GM12878 (cell line): ENCODE results near the gene TAS2R30. TPM values are rescaled to one million over a fixed set of nuclear protein-coding genes. Genes with fewer than 3 reads are reported as not detected.

Experiments used
- ATAC-seq: fragments of 200-7000 bp; cut with Tn5 transposase; 3 replicates; pipeline ENCODE4 v1.9.1; 2020; ENCODE audit warnings: mild to moderate bottlenecking, moderate library complexity
- BruUV-seq: library from RNA; stranded (reverse); fragments of 400-500 nt; replicated peaks from 2 replicates; lab custom pipeline; 2021; lab: Mats Ljungman, UMichigan
- CTCF ChIA-PET: fragments of 300-600 bp; sonication (Branson Sonifier 250); formaldehyde crosslinking; extraction: SDS; loops from one replicate; lab custom pipeline; 2021; ENCODE audit warnings: inconsistent platforms; lab: Yijun Ruan, JAX
- POLR2A ChIA-PET: fragments of 350-600 bp; formaldehyde crosslinking; extraction: SDS; loops from one replicate; lab custom pipeline; 2021; ENCODE audit warnings: inconsistent platforms; lab: Charles Lee
- RAD21 ChIA-PET: fragments of 300-600 bp; sonication (Branson Sonifier 250); formaldehyde crosslinking; loops from one replicate; lab custom pipeline; 2023; ENCODE audit warnings: antibody characterized with exemption; ENCODE audit not compliant: unreplicated experiment; lab: Charles Lee
- SMC1A ChIA-PET: fragments of 300-600 bp; sonication (Branson Sonifier 250); formaldehyde crosslinking; loops from one replicate; lab custom pipeline; 2023; ENCODE audit not compliant: unreplicated experiment, uncharacterized antibody; lab: Charles Lee
- DNase-seq: peaks from one replicate; pipeline ENCODE4 v3.0.0-alpha.2; 2011; ENCODE audit warnings: low read depth, low spot score
- FAIRE-seq: peaks from 3 replicates; lab custom pipeline; 2011; peaks lifted over from hg19 to GRCh38; lab: Jason Lieb, UNC
- H2AFZ ChIP-seq: 2 replicates; pipeline ENCODE4 v1.6.0; 2011; ENCODE audit warnings: low read depth, low read length, control low read depth; ENCODE audit not compliant: control insufficient read depth
- H3K27ac ChIP-seq: 2 replicates; pipeline ENCODE4 v1.5.1; 2011; ENCODE audit warnings: control low read depth; ENCODE audit not compliant: control insufficient read depth, insufficient read depth
- H3K27me3 ChIP-seq, 2 experiments: replicated peaks in 1 of 2; 2 replicates each; pipeline versions ENCODE4 v1.6.0 to v1.6.1; 2011; ENCODE audit warnings: low read length in 1 of 2; ENCODE audit not compliant: control insufficient read depth in 2 of 2, insufficient read depth in 2 of 2
- H3K36me3 ChIP-seq, 2 experiments: 2 replicates each; pipeline ENCODE4 v1.5.1; 2011; ENCODE audit warnings: low read length in 1 of 2; ENCODE audit not compliant: control insufficient read depth in 2 of 2, insufficient read depth in 2 of 2
- H3K4me1 ChIP-seq: 2 replicates; pipeline ENCODE4 v1.6.1; 2011; ENCODE audit warnings: mild to moderate bottlenecking, low read length, moderate library complexity, mixed read lengths; ENCODE audit not compliant: control insufficient read depth, insufficient read depth
- H3K4me2 ChIP-seq: 2 replicates; pipeline ENCODE4 v1.6.0; 2011; ENCODE audit warnings: control low read depth; ENCODE audit not compliant: control insufficient read depth, insufficient read depth
- H3K4me3 ChIP-seq: fragments of 200-600 bp; sonication (generic); 2 replicates; pipeline ENCODE4 v1.5.1; 2016
- H3K79me2 ChIP-seq: 2 replicates; pipeline ENCODE4 v1.6.0; 2011; ENCODE audit warnings: low read length; ENCODE audit not compliant: control insufficient read depth, insufficient read depth
- H3K9ac ChIP-seq: 2 replicates; pipeline ENCODE4 v1.8.0; 2011; ENCODE audit warnings: low read length, control low read depth, mixed read lengths; ENCODE audit not compliant: control insufficient read depth, insufficient read depth
- H3K9me3 ChIP-seq: replicated peaks from 3 replicates; pipeline ENCODE4 v1.5.1; 2011; ENCODE audit warnings: mild to moderate bottlenecking, low read length; ENCODE audit not compliant: control insufficient read depth, insufficient read depth
- H4K20me1 ChIP-seq: 2 replicates; pipeline ENCODE4 v1.6.0; 2011; ENCODE audit not compliant: control insufficient read depth, insufficient read depth
- HSF1 ChIP-seq: fragments of 150-350 bp; IDR thresholded peaks from 2 replicates; pipeline ENCODE4 v1.6.1; 2014; ENCODE audit warnings: mild to moderate bottlenecking, low read depth, low read length
- NKRF ChIP-seq: fragments of 450-650 bp; conservative IDR thresholded peaks from 2 replicates; pipeline ENCODE4 v1.6.1; 2017; ENCODE audit warnings: mild to moderate bottlenecking, moderate library complexity
- SKIL ChIP-seq: fragments of 450-650 bp; IDR thresholded peaks from 2 replicates; pipeline ENCODE4 v1.6.1; 2017; ENCODE audit warnings: mild to moderate bottlenecking, low read depth, inconsistent platforms; ENCODE audit not compliant: poor library complexity, severe bottlenecking
- WGBS: methylation state at CpG from one replicate; pipeline ENCODE4 v1.1.6; 2016; ENCODE audit warnings: low lambda C conversion rate; ENCODE audit not compliant: insufficient replicate concordance, insufficient coverage; ENCODE audit errors: missing lambda C conversion rate; 5-methylcytosine and 5-hydroxymethylcytosine counted together
- in situ Hi-C: fragments of 300-500 bp; cut with MboI; formaldehyde crosslinking; loops from 9 replicates; pipeline ENCODE4 v1.14.3; 2018; ENCODE audit warnings: mixed read lengths
- intact Hi-C: fragments of 100-400 bp; cut with micrococcal nuclease; formaldehyde crosslinking; loops from one replicate; pipeline ENCODE4 v1.14.2; 2022; ENCODE audit not compliant: unreplicated experiment
- polyA plus RNA-seq, 11 experiments: library from polyadenylated mRNA; depleted of rRNA in 4 of 11; unstranded in 6 of 11; stranded (reverse) in 5 of 11; fragments of >200 nt; fragmentation: Nextera tagmentation in 4 of 11; fragmentation: Illumina TruSeq in 1 of 11; extraction: Ambion mirVana in 4 of 11; extraction: Trizol in 1 of 11; gene quantifications; 1 replicate in 1 of 11; 2 replicates in 10 of 11; pipeline versions ENCODE4 v1.2.1 to v1.2.3, GENCODE V29; 2011 to 2016; ENCODE audit warnings: inconsistent platforms in 2 of 11, missing spikeins in 2 of 11, low read depth in 1 of 11
- total RNA-seq, 4 experiments: library from RNA; depleted of rRNA in 3 of 4; stranded (reverse); fragments of >200 nt in 3 of 4; fragmentation: Illumina TruSeq in 1 of 4; extraction: Trizol in 1 of 4; gene quantifications; 2 replicates each; pipeline versions ENCODE4 v1.2.1 to v1.2.3, GENCODE V29; 2013 to 2021

The TAS2R30 gene
- total and polyA plus RNA-seq, 10 of the 15 experiments (the other 5 are each of a cell fraction or from before 2014, with no cell fraction given), result 0.09 to 5.9 (median 0.54) TPM; not detected in 3

GRCh38 chr12:11154400-11154925 is 20.0 kb upstream of the TAS2R30 start:
- FAIRE-seq (no peak), DNase-seq (no peak), ATAC-seq (no peak)
- 100% methylated on average over 1 of the region's 1 CpG for WGBS
- H3K4me1 ChIP-seq, result no peaks in the 10 kb centered on the region
- SMC1A ChIA-PET, result interaction anchor here (0.6 kb wide), 1 partner anchor 12 kb away, joined by 3 read pairs; no protein-coding TSS in a partner anchor
- in situ Hi-C loops, result no loop called here
- no peak overlapping the region for H2AFZ ChIP-seq
- H3K27me3 ChIP-seq, result no peaks in the 10 kb centered on the region
- no peak overlapping the region for H3K4me3 ChIP-seq
- H4K20me1 ChIP-seq, result no peaks in the 10 kb centered on the region
- BruUV-seq, result no TSS peak
- H3K36me3 ChIP-seq, result peaks cover under 1 to 2% of the 10 kb centered on the region in 2 experiments; a peak in 3 of 4 replicates
- RAD21 ChIA-PET, result no interaction called here
- CTCF ChIA-PET, result interaction anchor here (2.0 kb wide), 1 partner anchor 9 kb away, joined by 8 read pairs; no protein-coding TSS in a partner anchor
- H3K9ac ChIP-seq, result no peak overlapping the region
- TF ChIP-seq NKRF (no peak), SKIL (no peak), HSF1 (no peak)
- TF ChIP-seq, all 136 proteins: peak for 0
- H3K27ac ChIP-seq, result no peak overlapping the region
- intact Hi-C loops, result no loop called here
- no peak overlapping the region for H3K4me2 ChIP-seq
- H3K79me2 ChIP-seq, result peaks cover 17% of the 10 kb centered on the region
- H3K9me3 ChIP-seq, result peaks cover 12% of the 10 kb centered on the region
- POLR2A ChIA-PET, result interaction anchor here (1.7 kb wide), 1 partner anchor 15 kb away, joined by 5 read pairs; no protein-coding TSS in a partner anchor
